Nucleus accumbens (tissue), 56 donors: ENCODE data around the gene MTOR.
"Not testable (repeated sequence)": the region's sequence is repeated elsewhere in the genome, so short reads cannot be mapped to it uniquely, and the experiment has no call there.

ENCODE experiments used
- DNase-seq, 56 donors: peaks; one replicate each; lab custom pipeline; 2025; lab: John Stamatoyannopoulos, UW

MTOR gene

DNA sequence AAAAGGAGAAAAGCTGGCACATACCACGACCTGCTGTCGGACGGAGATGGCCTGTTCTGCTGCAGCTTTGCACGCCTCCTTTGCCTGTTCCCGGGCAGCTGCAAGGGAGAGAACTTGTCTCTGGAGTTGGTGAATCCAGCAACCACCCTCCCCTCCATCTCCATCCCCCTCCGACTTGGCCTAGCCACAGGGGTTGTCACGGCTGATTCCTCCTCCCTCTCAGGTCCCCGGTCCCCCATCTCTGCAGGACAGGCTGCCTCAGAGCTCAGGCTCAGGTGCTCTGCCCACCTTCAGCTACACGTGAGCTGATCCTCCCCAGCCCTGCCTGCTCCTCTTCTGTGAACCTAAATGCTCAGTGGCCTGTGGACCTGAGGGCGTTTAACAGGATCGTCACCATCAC lies 191.5 kb downstream of the MTOR start:
- no peak for DNase-seq

DNA sequence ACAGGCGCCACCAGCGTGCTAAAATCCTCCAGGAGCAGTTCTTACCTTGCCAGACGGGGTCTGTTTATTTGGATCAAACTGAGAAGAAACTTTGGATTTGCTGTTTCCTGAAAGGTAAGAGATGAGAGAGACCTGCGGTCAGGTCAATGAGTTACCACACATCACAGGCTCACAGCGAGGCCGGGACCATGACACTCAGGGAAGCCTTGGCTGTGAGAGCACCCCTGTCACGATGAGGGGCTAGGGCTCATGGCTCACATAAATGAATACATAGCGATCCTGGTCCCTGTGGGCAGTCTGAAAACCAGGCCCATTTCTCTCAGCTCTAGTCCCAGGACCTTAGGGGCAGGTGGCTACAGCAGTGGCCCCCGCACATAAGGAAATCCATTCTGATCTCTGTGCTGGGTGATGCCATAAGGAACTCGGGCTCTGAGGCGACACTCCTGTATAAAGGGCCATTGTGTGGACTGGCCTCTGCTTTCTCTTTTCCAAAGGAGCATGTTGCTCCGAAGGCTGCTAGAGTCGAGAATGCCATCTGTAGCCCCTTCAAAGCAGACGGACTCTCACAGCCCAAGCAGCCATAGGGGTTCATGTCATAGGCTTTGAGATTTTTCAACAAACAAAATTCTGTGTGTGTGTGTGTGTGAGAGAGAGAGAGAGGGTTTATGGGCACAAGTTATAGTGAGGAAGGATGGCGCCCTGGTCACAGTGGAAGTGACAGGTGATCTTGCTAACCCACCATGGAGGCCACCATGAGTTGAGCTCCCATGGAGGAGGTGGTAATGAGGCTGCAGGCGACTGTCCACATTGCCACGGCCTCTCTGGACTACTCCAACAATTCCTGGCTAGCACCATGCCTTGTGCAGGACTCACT lies 193.5 kb downstream of the MTOR start:
- DNase-seq, result no peak

DNA sequence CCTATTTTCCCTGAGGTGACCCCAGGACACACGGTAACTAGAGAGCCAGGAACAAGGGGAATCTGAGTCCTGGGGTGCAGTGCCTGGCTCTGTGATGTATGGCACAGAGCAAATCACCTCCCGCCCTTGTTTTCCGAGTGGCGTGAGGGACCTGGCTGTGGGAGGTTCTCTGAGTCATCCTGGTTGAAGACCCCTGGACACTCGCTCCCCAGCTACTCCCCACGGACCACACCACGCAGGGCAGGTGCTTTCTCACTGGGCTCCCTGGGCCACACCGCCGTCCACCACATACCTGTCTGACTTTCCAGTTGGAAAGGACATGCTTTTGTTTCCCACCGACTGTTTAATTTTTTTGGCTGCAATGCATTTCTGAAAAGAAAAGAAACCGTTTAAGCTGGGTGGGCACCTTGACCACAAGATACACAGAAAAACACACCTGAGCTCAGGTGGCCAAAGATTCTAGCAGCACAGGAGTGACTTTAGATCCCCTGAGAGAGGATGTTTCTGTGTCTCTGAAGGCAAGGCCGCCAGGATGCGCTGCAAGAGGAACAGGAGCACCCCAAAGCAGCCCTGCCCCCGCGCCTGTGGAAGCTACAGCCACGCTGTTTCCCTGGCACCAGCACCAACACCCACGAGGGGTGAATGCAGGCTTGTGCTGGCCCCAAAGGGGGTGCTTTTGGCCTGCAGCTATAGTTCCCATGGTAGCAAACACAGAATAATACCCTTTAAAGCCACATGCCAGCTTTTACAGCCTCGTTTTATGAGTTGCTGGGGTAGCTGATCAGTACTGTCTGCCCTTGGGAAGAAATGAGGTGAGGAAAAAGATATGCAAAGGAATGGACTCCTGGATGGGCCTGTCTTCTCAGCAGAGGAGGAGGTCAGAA lies 194.4 kb downstream of the MTOR start:
- DNase-seq, result peak in 11 of 56 donors; percentile 9 to 59 (median 41)

GRCh38 chr1:11065796-11066195 lies 196.6 kb downstream of the MTOR start:
- no peak for DNase-seq

DNA sequence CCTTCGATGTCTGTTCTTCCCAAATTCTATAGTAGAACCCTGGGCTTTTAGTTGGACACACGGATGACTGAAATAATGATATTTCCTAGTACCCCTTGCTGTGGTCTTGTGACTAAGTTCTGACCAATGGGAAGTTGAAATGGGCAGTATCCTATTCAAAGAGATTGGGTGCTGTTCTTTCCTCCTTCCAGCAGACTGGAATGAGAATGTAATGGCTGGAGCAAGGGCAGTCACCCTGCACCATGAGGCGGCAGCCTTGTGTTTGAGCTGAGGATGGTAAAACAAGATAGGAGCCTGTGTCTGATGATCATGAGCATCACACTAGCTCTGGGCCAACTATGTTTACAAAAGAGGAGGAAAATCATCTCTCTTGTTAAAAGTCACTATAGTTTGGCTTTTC lies 197.4 kb downstream of the MTOR start:
- no peak for DNase-seq

GRCh38 chr1:11063937-11064537 lies 198.3 kb downstream of the MTOR start:
- DNase-seq, result not testable (repeated sequence)

GRCh38 chr1:11062965-11063401 lies 199.4 kb downstream of the MTOR start:
- DNase-seq, result no peak

DNA sequence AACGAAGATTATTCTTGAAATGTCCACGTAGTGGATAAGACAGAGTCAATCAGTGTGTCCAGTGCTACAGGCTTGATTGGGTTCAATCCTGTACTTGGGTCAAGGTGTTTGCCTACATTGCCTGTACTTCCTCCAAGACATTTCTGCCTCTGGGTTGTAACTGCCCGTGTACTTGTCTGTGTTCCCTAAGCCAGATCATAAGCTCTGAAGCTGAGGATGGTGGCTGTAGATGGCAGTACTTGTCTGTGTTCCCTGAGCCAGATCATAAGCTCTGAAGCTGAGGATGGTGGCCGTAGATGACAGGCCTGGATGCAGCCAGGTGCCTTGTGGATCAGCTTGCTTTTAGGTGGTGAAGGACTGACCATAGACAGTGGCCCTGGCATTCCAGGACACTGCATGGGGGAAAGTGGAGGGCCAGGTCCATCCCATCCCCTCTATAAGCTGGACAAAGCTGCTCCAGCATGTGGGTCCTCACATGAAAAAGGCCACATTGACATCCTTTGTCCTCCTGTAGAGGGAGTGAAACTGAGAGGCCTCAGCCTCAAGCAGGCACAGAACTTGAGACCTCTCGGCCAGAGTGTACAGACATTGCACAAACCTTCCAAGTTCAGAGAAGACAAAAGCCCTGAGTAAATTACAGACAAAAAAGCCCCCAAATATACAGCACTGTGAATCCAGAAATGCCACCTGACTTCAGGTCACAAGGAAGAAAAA lies 200.5 kb downstream of the MTOR start:
- no peak for DNase-seq

DNA sequence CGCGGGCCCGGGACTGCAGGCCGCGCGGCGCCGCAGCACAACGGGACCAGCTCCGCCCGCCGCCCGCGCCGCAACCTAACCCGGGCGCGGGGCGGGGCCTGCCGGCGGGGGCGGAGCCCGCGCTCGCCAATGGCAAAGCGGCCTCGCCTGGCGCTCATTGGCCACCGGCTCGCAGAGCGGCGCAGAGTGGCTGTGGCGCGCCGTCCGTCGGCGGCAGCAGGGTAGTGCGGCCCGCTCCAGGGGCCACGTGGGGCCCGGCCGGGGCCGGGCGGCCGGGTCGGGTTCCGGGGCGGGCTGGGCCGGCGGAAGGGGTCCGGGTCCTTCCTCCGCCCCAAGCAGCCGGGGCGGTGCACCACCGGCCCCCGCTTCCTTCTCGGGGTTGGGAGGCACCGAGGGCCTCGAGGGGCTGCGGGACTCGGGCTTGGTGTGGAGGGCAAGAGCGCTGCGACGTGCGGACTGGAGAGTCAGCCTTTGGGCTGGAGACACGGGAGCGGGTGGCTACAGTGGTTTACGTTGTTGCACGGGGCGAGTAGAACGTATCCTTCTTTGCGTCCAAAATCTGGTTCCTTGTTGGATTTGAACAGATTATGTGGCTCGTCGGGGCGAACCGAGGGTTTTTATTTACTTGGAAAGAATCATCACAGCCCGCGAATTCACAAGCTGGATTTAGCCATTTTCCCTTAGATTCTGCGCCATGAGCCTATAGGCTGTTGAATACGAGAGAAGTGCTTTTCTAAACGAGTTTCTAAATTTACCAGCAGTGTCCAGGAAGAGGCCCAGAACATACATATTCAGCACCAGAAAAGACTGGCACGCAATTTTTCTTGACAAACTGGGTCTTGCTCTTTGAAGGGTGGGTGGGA lies 202.2 kb downstream of the MTOR start, which contains the start of gene SRM:
TSS of gene SRM (minus strand) at position 51 of the 863 bp plus-strand sequence. CDS start 75 bp downstream, outside the sequence.
- DNase-seq, result peak in 55 of 56 donors; percentile 40 to 94 (median 83)

DNA sequence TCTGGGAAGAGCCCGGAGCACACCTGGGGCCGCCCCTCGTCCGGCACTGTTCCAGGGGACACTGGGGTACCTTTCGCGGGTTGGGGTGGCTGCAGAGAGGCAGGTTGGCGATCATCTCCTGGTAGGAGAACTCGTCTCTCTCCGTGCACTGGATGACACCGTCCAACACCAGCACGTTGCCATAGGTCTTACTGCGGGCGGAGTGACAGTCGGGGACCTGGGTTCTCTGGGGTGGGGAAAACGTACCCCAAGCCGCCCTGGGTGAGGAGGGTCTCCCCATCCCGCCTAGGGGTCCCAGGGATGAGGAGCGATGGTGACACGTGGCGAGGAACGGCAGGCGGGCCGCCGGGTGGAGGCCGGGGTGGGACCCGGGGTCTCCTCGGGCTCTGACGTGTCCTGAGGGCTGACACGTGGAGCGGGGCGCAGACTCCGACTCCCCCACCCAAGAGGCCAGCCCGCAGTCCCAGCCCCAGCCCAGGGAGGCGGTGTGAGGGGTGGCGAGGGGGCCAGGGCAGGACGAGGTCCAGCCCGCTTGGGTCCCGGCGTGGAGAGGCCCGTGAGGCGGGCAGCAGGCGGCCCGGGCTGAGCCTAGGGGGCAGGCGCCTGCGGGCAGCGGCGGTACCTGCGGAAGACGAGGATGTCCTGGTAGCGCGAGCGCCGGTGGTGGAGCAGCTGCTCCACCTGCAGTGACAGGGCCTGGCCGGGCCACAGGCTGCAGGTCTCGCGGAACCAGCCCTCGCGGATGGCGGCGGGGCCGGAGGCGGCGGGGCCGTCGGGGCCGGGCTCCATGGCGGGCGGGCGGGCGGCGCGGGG lies 203.0 kb downstream of the MTOR start:
- DNase-seq, result peak in 1 of 56 donors; percentile 39

DNA sequence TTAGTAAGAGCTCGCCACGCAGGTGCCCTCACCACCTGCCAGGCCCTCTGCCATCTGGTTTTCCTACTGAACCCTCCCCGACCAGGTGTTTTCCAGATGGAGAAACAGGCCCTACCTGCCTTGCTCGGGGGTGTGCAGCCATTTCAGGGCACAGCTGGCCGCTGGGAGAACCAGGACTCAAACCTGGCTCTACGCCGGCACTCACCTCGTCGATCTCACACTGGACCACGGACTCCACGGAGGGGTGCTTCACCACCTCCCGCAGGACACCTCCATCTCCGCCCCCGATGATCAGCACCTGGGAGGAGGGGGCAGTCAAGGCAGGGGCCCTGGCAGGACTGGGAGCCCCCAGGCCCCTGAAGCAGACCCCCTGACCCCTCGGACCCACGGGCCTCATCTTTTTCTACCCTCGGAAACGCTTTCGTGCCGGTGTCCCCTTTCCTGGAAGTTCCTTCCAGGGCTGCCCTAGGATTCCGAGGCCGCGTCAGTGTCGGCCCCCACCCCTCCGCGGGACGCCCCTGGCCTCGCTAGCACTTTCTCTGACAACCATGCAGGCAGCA lies 203.7 kb downstream of the MTOR start:
- DNase-seq, result no peak

GRCh38 chr1:11058026-11058425 lies 204.3 kb downstream of the MTOR start:
- no peak for DNase-seq

GRCh38 chr1:11057477-11057876 lies 204.9 kb downstream of the MTOR start:
- DNase-seq, result no peak
